Measurements from ENCODE around the gene C5orf15.

The C5orf15 gene

DNA sequence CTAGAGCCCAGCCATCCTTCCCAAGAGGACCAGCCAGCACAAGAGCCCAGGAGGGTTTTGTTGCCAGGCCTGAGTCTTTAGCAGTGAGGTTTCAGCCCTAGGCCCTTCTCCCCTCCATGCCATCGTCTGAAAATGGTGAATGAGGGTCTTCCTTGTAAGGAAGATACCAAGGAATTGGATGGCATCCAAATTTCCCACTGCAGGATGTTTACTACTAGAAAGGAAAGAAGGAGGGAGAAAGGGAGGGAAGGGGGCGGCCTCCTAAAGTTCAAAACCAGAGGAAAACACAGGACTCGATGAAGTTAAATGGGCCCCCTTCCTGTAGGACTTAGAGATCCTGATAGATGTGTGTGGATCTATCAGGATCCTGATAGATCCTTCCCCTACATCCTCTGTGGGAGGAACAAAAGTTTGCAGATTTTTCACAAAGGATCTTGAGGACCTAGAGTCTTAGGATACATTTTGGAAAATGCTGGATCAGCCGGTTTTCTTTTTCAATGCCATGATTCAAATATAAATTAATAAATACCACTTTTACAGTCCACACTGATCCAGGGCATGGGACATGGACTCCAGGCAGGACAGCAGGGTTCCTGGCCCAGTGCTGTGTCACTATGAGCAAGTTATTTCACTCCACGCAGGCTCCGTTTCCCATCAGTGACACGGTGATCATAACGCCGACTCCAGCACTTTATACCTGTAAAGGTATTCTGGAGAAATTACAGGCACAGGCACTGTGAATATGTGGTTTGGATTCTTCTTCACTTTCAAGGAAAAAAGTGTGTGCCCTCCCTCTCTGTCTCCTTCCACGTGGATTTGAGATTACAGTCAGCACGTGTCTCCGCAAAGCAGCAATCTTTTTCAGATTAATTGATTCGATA, 40.9 kb downstream of the C5orf15 start:
- H3F3A ChIP-seq (ENCODE audit: insufficient read depth, low read length), result no peaks in the 10 kb centered on the region
- no peak overlapping the region for H3K4me2 ChIP-seq (ENCODE audit: low read length)
- H3K9ac ChIP-seq (ENCODE audit: low read length), result no peak overlapping the region
- no peak overlapping the region for H2AFZ ChIP-seq (ENCODE audit: low read length)
- peaks cover 14% of the 10 kb centered on the region; the same call in 1 of the 2 replicates for H3K27me3 ChIP-seq (ENCODE audit: insufficient read depth, low read length)
- no peaks in the 10 kb centered on the region for H4K20me1 ChIP-seq (ENCODE audit: insufficient read depth, low read length)
- H3K27ac ChIP-seq (ENCODE audit: low read depth, low read length, poor library complexity, severe bottlenecking), result no peak overlapping the region
- H3K9me3 ChIP-seq (ENCODE audit: low read length), result no peaks in the 10 kb centered on the region
- no peaks in the 10 kb centered on the region for H3K36me3 ChIP-seq (ENCODE audit: insufficient read depth, low read length)
- no peak overlapping the region for H3K4me3 ChIP-seq (ENCODE audit: low read depth, low read length, poor library complexity, severe bottlenecking)
- H3K4me1 ChIP-seq (ENCODE audit: insufficient read depth, low read length, severe bottlenecking), result no peaks in the 10 kb centered on the region
- no peaks in the 10 kb centered on the region for H3K79me2 ChIP-seq (ENCODE audit: insufficient read depth, low read length)
- no peaks in the 10 kb centered on the region for H3K9me2 ChIP-seq (ENCODE audit: low read depth, low read length)
- TF ChIP-seq, protein P1, sequence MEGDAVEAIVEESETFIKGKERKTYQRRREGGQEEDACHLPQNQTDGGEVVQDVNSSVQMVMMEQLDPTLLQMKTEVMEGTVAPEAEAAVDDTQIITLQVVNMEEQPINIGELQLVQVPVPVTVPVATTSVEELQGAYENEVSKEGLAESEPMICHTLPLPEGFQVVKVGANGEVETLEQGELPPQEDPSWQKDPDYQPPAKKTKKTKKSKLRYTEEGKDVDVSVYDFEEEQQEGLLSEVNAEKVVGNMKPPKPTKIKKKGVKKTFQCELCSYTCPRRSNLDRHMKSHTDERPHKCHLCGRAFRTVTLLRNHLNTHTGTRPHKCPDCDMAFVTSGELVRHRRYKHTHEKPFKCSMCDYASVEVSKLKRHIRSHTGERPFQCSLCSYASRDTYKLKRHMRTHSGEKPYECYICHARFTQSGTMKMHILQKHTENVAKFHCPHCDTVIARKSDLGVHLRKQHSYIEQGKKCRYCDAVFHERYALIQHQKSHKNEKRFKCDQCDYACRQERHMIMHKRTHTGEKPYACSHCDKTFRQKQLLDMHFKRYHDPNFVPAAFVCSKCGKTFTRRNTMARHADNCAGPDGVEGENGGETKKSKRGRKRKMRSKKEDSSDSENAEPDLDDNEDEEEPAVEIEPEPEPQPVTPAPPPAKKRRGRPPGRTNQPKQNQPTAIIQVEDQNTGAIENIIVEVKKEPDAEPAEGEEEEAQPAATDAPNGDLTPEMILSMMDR (IDR thresholded peaks at IDR 0.05; ENCODE audit: low read length), result no peak
- no peak for TF ChIP-seq EZH2 (IDR thresholded peaks at IDR 0.05; ENCODE audit: borderline replicate concordance, low read length)

DNA sequence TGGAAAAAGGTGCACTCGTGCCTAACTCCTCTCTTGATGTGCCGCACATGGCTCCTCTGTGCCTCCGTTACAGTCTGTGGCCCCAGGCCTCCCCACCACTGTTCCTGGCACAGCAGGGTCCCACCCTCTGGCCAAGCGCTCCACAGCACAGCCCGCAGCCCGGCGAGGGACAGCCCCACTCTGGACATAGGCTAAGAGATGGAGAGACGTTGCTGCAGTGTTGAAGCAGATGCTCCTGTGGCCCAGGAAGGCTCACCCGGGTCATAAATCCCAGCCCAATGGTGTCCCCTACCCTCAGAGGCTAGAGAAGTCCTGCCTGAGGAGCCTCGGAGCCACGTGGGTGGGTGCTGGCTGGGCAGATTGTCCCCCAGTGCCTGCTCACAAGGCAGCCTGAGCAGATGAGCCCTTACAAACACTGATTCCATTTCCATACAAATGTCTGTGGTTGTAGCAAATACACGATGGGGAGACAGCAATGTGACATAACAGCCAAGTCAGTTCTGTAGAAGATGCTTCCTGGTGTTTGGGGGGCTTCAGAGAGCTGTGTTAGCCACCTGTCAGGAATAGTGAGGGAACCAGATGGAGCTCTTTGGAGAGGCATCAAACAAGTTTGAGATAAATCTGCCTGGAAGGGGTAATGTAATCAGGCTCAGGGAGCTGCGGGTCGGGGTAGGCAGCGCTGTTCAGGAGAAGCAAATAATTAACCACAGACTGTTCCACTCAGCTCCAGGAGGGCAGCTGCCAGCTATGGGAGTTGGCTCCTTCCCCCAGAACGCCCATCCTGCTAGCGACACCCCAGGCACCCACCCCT, 41.7 kb downstream of the C5orf15 start:
- Histone ChIP-seq H3K4me2 (ENCODE audit: low read length) (no peak overlapping the region), H3K4me1 (ENCODE audit: insufficient read depth, low read length, severe bottlenecking) (no peaks in the 10 kb centered on the region)

DNA sequence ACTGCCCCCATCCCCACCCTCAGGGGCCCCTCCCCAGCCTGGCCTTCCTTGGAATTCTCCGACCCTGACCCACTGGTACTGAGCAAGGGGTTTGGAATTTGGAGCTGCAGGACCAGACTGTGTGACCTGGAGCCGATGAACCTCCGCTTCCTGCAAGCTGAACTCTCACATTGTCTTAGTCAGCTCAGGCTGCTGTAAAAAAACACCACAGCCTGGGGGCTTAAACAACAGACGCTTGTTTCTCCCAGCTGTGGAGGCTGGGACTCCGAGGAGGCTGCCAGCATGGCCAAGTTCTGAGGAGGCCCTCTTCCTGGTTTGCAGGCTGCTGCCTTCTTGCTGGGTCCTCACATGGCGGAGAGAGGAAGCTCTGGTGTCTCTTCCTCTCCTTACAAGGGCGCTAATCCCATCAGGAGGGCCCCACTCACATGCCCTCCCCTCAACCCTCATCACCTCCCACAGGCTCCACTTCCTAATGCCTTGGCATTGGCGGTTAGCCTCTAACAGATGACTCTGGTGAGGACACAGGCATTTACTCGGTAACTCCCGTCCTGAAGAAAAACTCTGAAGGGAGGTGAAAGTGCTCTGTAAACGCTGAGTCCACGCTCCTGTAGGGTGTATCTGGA, 42.4 kb downstream of the C5orf15 start:
- no peaks in the 10 kb centered on the region for H3K4me1 ChIP-seq (ENCODE audit: insufficient read depth, low read length, severe bottlenecking)
- H3K27me3 ChIP-seq (ENCODE audit: insufficient read depth, low read length), result peaks cover 14% of the 10 kb centered on the region; the same call in 1 of the 2 replicates
- H3K4me2 ChIP-seq (ENCODE audit: low read length), result no peak overlapping the region
- no peak overlapping the region for H3K9ac ChIP-seq (ENCODE audit: low read length)
- TF ChIP-seq, protein P1 (IDR thresholded peaks at IDR 0.05; ENCODE audit: low read length), result no peak
- TF ChIP-seq EZH2 (IDR thresholded peaks at IDR 0.05; ENCODE audit: borderline replicate concordance, low read length), result no peak
- H4K20me1 ChIP-seq (ENCODE audit: insufficient read depth, low read length), result no peaks in the 10 kb centered on the region
- no peak overlapping the region for H2AFZ ChIP-seq (ENCODE audit: low read length)
- H3K79me2 ChIP-seq (ENCODE audit: insufficient read depth, low read length), result no peaks in the 10 kb centered on the region
- no peaks in the 10 kb centered on the region for H3F3A ChIP-seq (ENCODE audit: insufficient read depth, low read length)
- H3K9me2 ChIP-seq (ENCODE audit: low read depth, low read length), result no peaks in the 10 kb centered on the region
- H3K4me3 ChIP-seq (ENCODE audit: low read depth, low read length, poor library complexity, severe bottlenecking), result no peak overlapping the region
- no peaks in the 10 kb centered on the region for H3K36me3 ChIP-seq (ENCODE audit: insufficient read depth, low read length)
- H3K27ac ChIP-seq (ENCODE audit: low read depth, low read length, poor library complexity, severe bottlenecking), result no peak overlapping the region
- H3K9me3 ChIP-seq (ENCODE audit: low read length), result no peaks in the 10 kb centered on the region

More for the DNA sequence above, 41.7 kb downstream of the C5orf15 start:
- Histone ChIP-seq H3F3A (ENCODE audit: insufficient read depth, low read length) (no peaks in the 10 kb centered on the region), H3K9ac (ENCODE audit: low read length) (no peak overlapping the region), H3K79me2 (ENCODE audit: insufficient read depth, low read length) (no peaks in the 10 kb centered on the region), H3K27me3 (ENCODE audit: insufficient read depth, low read length) (peaks cover 14% of the 10 kb centered on the region; the same call in 1 of the 2 replicates), H4K20me1 (ENCODE audit: insufficient read depth, low read length) (no peaks in the 10 kb centered on the region), H3K4me3 (ENCODE audit: low read depth, low read length, poor library complexity, severe bottlenecking) (no peak overlapping the region), H3K27ac (ENCODE audit: low read depth, low read length, poor library complexity, severe bottlenecking) (no peak overlapping the region), H3K9me2 (ENCODE audit: low read depth, low read length) (no peaks in the 10 kb centered on the region), H3K36me3 (ENCODE audit: insufficient read depth, low read length) (no peaks in the 10 kb centered on the region), H3K9me3 (ENCODE audit: low read length) (no peaks in the 10 kb centered on the region), H2AFZ (ENCODE audit: low read length) (no peak overlapping the region)
- TF ChIP-seq EZH2 (IDR thresholded peaks at IDR 0.05; ENCODE audit: borderline replicate concordance, low read length), result no peak
- TF ChIP-seq, protein P1 (IDR thresholded peaks at IDR 0.05; ENCODE audit: low read length), result no peak

All from OCI-LY1 (cell line).